Activated CD8-positive, alpha-beta T cell treated with anti-CD3 and anti-CD28 coated beads, Interleukin-2, amount 10 ng/mL, durations not matched to agents 7 days and 5 days (primary cell): ENCODE data around the gene OGA. TPM values are rescaled to one million over a fixed set of nuclear protein-coding genes. Genes with fewer than 3 reads are reported as not detected.

ENCODE experiments used
- ATAC-seq: fragments of 150-1000 bp; cut with Tn5 transposase; one replicate; pipeline ENCODE4 v1.10.0; 2021; ENCODE audit warnings: moderate library complexity
- CTCF ChIA-PET: fragments of 350-600 bp; sonication (Branson Sonifier 250); formaldehyde crosslinking; loops from one replicate; lab custom pipeline; 2021; ENCODE audit warnings: antibody characterized with exemption; lab: Charles Lee
- POLR2A ChIA-PET: fragments of 350-600 bp; sonication (Branson Sonifier 250); formaldehyde crosslinking; loops from one replicate; lab custom pipeline; 2021; ENCODE audit warnings: antibody characterized with exemption; lab: Charles Lee
- DNase-seq: peaks from one replicate; pipeline ENCODE4 v3.0.0-alpha.2; 2020
- H3K27ac Mint-ChIP-seq: one replicate; pipeline ENCODE4 v1.8.0; 2021; ENCODE audit warnings: mild to moderate bottlenecking, mixed read lengths
- H3K27me3 Mint-ChIP-seq: one replicate; pipeline ENCODE4 v1.8.0; 2021; ENCODE audit warnings: low read depth, mixed read lengths
- H3K36me3 Mint-ChIP-seq: one replicate; pipeline ENCODE4 v1.8.0; 2021; ENCODE audit warnings: low read depth, mixed read lengths
- H3K4me1 Mint-ChIP-seq: one replicate; pipeline ENCODE4 v1.8.0; 2021; ENCODE audit warnings: low read depth, mixed read lengths
- H3K4me3 Mint-ChIP-seq: one replicate; pipeline ENCODE4 v1.8.0; 2021; ENCODE audit warnings: mild to moderate bottlenecking, mixed read lengths
- H3K9me3 Mint-ChIP-seq: one replicate; pipeline ENCODE4 v1.8.0; 2022; ENCODE audit warnings: mixed read lengths; ENCODE audit not compliant: insufficient read depth
- total RNA-seq, 2 experiments: library from RNA; stranded (reverse); gene quantifications; one replicate each; pipeline ENCODE4 v1.2.3, GENCODE V29; 2021

OGA gene
- total RNA-seq, 2 experiments from 2014 or later = 122 to 129 TPM

DNA sequence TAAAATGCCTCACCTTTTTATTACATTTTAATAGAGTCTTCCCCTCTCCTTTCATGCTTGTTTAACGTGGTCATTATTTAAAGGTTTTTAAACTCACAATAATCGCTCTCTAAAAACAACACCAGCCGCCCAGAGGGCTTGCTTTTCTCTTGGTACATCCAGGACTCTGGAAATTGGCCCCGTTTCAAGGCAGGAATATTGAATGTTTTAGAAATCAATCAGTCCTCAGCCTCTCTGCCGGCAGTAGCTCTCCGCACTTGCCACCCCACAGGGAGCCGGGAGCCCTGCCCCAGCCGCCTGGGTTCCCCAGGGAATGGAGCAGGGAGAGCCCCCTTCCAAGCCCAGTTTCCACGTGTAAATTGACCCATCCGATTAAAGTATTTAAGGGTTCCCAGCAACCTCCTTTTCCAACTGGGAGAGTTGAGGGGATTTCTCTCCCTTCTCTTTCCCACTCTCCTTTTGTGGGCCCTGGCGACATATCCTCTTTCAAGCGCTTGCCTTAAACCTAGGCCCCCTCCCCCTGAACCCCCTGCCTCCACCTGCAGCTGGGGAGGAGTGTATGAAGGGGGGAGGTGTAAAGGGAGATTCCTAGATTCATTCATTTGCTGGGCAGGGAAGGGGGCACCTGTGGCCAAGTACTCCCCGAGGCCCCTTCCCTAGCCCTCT is 44.2 kb downstream of the OGA start:
- Mint-ChIP-seq H3K4me3 (no peak overlapping the region), H3K27ac (no peak overlapping the region), H3K27me3 (peaks cover 61% of the 10 kb centered on the region), H3K36me3 (peaks cover 6% of the 10 kb centered on the region), H3K4me1 (peaks cover 10% of the 10 kb centered on the region), H3K9me3 (no peaks in the 10 kb centered on the region)
- DNase-seq (no peak), ATAC-seq (no peak)
- POLR2A ChIA-PET = no interaction called here
- CTCF ChIA-PET = interaction anchor here (1.1 to 4.9 kb wide), 5 partner anchors 7 to 299 kb away, joined by 3 to 34 read pairs (median 12); partner anchors contain the start of gene NPM3

DNA sequence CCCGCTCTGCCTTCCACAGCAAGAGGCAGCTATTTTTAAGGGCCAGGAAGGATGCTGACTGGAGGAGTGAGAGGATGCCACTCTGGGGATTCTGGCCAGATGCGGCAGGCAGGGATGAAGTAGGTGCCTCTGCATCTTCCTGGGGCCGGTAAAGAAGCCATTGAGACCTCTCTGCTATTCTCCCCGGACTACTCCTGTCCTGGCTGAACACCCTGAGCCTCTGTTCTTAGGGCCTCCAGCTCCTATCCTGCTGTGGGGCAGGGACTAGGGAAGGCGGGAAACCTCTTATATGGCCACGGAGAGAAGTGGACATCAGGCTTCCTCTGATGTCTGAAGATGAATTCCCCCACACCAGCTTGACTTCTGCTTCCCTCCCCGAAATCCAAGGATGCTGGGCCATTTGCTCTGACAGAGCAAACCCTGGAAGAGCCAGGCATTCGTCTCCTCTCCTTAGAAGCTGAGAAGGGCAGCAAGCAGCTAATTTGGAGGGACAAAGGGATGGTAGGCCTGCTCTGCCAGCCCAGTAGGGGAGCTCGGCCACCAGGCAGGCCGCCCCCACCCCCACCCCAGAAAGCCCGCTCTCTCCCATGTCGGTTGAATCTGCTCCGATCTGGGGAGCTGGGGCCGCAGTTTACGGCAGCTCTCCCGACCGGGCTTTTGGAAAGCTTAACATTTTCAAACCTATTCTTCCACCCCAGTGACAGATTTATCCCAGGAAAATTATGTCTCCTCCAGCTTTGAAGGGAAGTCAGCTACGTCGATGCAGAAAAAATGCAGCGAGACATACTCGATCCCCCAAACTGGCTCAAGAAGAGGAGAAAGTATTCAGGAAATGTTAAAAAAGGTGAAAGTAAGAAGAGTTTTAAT is 45.1 kb downstream of the OGA start:
- peaks cover 6% of the 10 kb centered on the region for H3K4me1 Mint-ChIP-seq
- peaks cover 6% of the 10 kb centered on the region for H3K36me3 Mint-ChIP-seq
- H3K4me3 Mint-ChIP-seq = no peak overlapping the region
- peaks cover 60% of the 10 kb centered on the region for H3K27me3 Mint-ChIP-seq
- ChIA-PET CTCF (interaction anchor here (1.1 to 4.9 kb wide), 5 partner anchors 8 to 300 kb away, joined by 3 to 34 read pairs (median 12); partner anchors contain the start of gene NPM3), POLR2A (interaction anchor here (0.7 kb wide), 1 partner anchor 590 kb away, joined by 3 read pairs; no protein-coding TSS in a partner anchor)
- H3K27ac Mint-ChIP-seq = no peak overlapping the region
- no peak for DNase-seq
- no peak for ATAC-seq
- H3K9me3 Mint-ChIP-seq = no peaks in the 10 kb centered on the region

DNA sequence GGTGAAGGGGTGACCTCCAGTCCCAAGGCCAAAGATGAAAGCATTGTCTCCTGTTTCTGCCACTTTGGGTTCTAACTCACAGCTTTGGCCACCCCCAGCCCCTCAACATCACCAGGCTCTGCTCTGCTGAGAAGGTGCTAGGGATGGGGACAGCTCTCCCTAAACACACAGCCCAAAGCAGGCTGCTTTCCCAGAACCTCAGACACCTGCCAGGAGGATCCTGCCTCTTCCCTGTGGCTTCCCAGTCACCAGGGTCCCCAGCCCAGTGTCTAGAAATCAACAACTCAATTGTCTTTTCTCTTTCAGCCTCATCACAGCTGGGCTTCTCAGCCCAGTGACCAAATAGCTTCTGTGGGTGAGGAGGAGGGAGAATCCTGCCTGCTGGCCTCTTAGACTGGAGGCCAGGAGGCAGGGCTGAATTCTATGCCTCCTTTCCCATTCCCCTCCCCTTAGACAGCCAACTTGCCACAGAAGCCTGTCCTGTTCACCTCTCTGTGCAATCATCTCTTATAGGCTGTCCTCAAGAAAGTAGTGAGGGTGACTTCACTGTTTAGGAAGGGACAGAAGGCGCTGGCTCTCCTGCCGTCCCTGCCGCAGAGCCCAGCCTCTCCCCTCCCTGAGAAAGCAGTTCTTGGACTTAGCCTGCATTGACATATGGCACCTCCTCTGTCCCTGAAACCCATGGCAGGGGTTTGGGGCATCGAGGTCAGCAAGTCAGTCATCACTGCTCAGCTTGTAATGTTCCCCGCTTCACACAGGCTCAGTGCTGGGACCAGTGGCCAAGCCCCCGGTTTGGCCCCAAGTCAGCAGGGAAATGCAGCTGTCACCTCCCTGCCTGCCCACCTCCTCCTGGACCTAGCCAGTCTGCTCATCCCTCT is 46.0 kb downstream of the OGA start:
- CTCF ChIA-PET = interaction anchor here (1.3 to 4.9 kb wide), 4 partner anchors 9 to 169 kb away, joined by 3 to 34 read pairs (median 21); partner anchors contain the start of gene NPM3
- no peak overlapping the region for H3K4me3 Mint-ChIP-seq
- DNase-seq (no peak), ATAC-seq (no peak)
- H3K9me3 Mint-ChIP-seq = no peaks in the 10 kb centered on the region
- peaks cover 1% of the 10 kb centered on the region for H3K36me3 Mint-ChIP-seq
- POLR2A ChIA-PET = interaction anchor here (1.2 kb wide), 1 partner anchor 46 kb away, joined by 3 read pairs; the partner anchor contains the start of gene OGA
- H3K27me3 Mint-ChIP-seq = peaks cover 52% of the 10 kb centered on the region
- peaks cover 6% of the 10 kb centered on the region for H3K4me1 Mint-ChIP-seq
- no peak overlapping the region for H3K27ac Mint-ChIP-seq

DNA sequence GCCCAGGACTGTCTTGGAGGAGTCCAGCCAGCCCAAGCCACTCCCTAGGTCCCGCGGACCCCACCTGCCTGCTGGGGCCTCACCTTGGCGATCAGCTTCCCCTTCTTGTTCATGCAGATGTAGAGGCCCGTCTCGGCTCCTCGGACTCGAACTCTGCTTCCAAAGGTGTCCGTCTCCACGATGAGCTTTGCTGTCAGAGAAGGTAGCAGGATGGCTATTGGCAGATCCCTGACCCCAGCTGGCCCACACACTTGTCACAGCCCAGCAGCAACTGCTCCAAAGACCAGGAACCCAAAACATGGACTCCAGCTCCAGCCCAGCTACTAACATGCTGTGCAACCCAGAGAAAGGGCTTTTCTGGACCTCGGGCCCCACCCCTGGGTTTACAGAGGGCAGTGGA is 46.9 kb downstream of the OGA start:
- Mint-ChIP-seq H3K27ac (no peak overlapping the region), H3K27me3 (peaks cover 52% of the 10 kb centered on the region), H3K9me3 (no peaks in the 10 kb centered on the region), H3K4me3 (no peak overlapping the region), H3K36me3 (no peaks in the 10 kb centered on the region), H3K4me1 (peaks cover 6% of the 10 kb centered on the region)
- ChIA-PET POLR2A (interaction anchor here (1.2 kb wide), 1 partner anchor 47 kb away, joined by 3 read pairs; the partner anchor contains the start of gene OGA), CTCF (interaction anchor here (3.1 to 4.9 kb wide), 3 partner anchors 10 to 168 kb away, joined by 12 to 34 read pairs (median 30); partner anchors contain the start of gene NPM3)
- DNase-seq (no peak), ATAC-seq (no peak)

DNA sequence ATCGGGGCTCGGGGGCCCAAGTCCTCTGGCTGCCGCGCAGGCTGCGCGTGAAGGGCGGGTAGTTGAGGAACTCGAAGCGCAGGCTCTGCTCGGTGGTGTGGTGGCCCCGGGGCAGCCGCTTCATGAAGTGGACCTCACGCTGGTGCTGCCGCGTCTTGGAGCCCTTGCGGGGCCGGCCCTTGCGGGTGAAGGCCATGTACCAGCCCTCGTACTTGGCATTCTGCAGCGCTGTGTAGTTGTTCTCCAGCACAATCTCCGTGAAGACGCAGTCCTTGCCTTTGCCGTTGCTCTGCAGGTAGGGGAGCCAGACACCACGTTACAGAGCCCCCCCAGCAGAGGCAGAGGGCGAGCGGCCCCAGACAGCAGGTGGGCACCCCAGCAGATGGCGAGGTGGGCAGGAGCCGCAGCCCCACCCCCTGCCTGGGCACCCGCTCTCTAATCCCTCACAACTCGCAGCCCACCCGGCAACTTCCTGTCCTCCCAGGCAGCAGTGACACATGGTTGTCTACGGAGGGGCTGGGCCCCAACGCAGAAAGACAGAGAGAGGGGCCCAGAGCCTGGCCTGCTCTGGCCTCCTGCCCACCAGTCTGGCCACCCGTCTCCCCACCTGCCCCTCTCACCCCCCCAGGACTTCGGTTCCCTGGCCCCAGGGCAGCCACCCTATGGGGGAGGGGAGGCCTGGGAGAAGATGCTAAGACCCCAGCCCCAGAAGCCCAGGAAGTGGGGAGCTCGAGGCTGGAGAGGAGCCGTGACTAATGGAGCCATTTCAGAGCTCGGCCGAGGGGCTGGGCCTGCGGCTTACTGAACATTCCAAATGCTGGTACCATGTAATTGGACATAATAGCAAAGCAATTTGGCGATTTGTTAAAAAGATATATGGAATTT is 47.7 kb downstream of the OGA start:
- Mint-ChIP-seq H3K4me1 (peaks cover 6% of the 10 kb centered on the region), H3K4me3 (no peak overlapping the region), H3K36me3 (no peaks in the 10 kb centered on the region), H3K27me3 (peaks cover 58% of the 10 kb centered on the region), H3K27ac (no peak overlapping the region), H3K9me3 (no peaks in the 10 kb centered on the region)
- ATAC-seq = no peak
- ChIA-PET CTCF (interaction anchor here (0.6 to 4.9 kb wide), 4 partner anchors 10 to 214 kb away, joined by 3 to 34 read pairs (median 21); partner anchors contain the start of gene NPM3), POLR2A (no interaction called here)
- no peak for DNase-seq

DNA sequence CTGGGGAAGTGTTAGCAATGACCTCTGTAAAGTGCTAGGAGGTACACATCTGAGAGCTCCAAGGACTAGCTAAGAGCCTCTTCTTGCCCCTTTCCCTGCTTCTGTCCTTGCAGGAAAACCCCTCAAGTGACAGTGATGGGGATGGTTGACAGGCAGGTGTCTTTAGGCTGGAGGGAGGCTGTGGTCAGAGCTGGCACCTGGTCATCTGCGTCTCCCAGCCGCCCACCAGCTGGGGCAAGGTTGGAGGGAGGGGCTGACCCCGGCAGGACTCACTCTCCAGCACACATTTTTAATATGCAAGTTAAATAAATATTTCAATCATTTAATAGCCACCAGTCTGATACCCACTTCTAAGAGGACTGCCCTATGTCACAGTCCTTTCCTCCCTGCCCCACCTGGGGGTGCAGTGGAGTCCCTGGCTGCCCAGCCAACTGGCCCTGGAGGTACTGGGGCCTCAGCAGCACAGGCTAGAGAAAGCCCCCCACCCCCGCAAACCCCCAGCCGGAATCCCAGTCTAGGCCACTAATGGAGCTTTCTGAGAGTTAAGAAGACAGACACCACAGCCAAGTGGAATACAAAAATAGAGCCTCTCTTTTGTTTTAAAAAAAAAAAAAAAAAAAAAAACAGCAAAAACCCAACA is 48.6 kb downstream of the OGA start:
- Mint-ChIP-seq H3K4me3 (no peak overlapping the region), H3K9me3 (no peaks in the 10 kb centered on the region), H3K36me3 (no peaks in the 10 kb centered on the region), H3K4me1 (peaks cover 3% of the 10 kb centered on the region), H3K27me3 (peaks cover 58% of the 10 kb centered on the region), H3K27ac (no peak overlapping the region)
- ATAC-seq = no peak
- DNase-seq = no peak
- CTCF ChIA-PET = interaction anchor here (1.0 to 2.0 kb wide), 3 partner anchors 12 to 240 kb away, joined by 3 to 11 read pairs (median 3); no protein-coding TSS in a partner anchor
- POLR2A ChIA-PET = no interaction called here

DNA sequence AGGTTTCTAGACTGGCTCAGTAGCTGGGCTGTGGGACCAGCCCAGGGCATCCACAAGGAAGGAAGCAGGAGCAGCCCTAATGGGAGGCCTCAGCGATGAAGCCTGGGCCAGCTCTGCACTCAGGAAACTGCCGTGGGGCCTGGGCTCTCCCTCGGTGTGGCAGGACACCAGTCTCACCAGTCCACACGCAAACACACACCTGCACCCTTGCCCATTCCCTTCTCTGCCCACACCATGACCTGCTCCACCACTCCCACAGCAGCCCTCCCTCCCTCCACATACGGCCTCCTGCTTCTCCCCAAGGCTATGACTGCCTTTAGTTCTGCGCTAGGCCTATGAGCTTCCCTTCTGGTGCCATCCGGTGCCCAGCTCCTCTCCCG is 49.5 kb downstream of the OGA start:
- DNase-seq = no peak
- H3K36me3 Mint-ChIP-seq = no peaks in the 10 kb centered on the region
- H3K27ac Mint-ChIP-seq = no peak overlapping the region

DNA sequence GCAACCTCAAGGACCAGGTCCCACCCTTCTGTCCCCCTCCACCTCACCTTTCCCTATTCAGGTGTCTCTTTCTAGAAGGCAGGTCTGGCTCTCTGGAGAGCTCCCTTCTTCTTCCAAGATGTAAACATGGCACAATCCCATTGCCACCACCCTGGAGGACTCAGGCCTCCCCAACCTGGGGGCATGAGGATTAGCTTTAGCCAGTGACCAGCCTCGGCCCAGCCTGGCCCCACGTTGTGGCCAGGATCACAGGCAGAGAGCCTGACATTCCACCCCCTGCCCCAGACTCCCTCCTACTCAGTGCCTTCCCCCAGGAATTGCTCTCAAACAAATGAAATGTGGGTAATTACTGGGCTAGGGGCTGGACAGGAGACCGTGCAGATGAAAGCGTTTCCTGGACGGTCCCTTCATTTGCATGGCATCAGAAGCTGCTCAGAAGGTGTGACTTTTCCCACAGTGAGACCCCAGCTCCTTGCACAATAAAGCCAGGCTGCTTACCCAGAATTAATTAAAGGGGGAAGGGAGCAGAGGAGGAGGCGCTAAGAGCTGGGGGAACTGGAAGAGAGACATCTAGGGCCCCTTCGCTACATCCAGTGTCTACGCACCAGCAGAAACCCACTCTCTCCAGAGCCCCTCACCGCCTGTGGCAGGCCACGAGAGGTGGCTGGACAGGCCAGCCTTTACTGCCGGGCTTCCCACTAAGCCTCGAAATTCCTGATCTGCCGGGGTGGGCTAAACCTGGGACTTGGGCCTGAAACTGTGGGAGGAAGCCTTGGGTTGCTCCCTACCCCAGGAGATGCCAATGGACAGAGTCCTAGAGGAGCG is 50.1 kb downstream of the OGA start:
- POLR2A ChIA-PET = interaction anchor here (0.6 kb wide), 1 partner anchor 163 kb away, joined by 3 read pairs; no protein-coding TSS in a partner anchor
- no peak for ATAC-seq

More for the DNA sequence above, 49.5 kb downstream of the OGA start:
- H3K4me1 Mint-ChIP-seq = peaks cover 2% of the 10 kb centered on the region
- ChIA-PET POLR2A (no interaction called here), CTCF (interaction anchor here (1.0 to 2.0 kb wide), 3 partner anchors 13 to 241 kb away, joined by 3 to 11 read pairs (median 3); no protein-coding TSS in a partner anchor)
- H3K27me3 Mint-ChIP-seq = peaks cover 50% of the 10 kb centered on the region
- no peak overlapping the region for H3K4me3 Mint-ChIP-seq
- H3K9me3 Mint-ChIP-seq = no peaks in the 10 kb centered on the region
- no peak for ATAC-seq

DNA sequence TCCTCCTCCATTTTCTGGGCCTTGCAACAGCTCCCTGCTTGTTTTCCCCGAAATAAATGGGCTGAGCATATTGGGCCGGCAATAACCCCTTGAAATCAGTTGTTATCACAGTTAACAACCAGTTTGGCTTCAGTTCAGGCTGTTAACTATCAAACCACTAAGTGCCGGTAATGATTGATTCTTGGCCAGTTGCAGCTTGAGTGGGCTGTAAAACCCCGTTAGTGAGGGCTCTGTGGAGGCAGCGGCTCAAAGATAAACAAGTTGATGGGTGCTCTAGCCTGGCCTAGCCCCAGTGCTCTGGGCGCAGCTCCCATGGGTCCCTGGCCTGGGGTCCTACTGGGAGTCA is 50.7 kb downstream of the OGA start:
- DNase-seq (no peak), ATAC-seq (no peak)
- POLR2A ChIA-PET = interaction anchor here (0.6 kb wide), 1 partner anchor 162 kb away, joined by 3 read pairs; no protein-coding TSS in a partner anchor
- Mint-ChIP-seq H3K9me3 (no peaks in the 10 kb centered on the region), H3K4me3 (no peak overlapping the region), H3K4me1 (no peaks in the 10 kb centered on the region), H3K27me3 (peaks cover 39% of the 10 kb centered on the region), H3K27ac (no peak overlapping the region), H3K36me3 (no peaks in the 10 kb centered on the region)
- CTCF ChIA-PET = no interaction called here

More for the DNA sequence above, 50.1 kb downstream of the OGA start:
- Mint-ChIP-seq H3K4me1 (no peaks in the 10 kb centered on the region), H3K9me3 (no peaks in the 10 kb centered on the region), H3K36me3 (no peaks in the 10 kb centered on the region), H3K27ac (no peak overlapping the region), H3K4me3 (no peak overlapping the region), H3K27me3 (peaks cover 44% of the 10 kb centered on the region)
- CTCF ChIA-PET = interaction anchor here (1.6 to 2.0 kb wide), 2 partner anchors 14 to 242 kb away, joined by 3 to 11 read pairs; no protein-coding TSS in a partner anchor
- no peak for DNase-seq
